Keratinocyte (primary cell): ENCODE results near the gene SPAG16.

Experiments
- EZH2 ChIP-seq: IDR thresholded peaks from one replicate; pipeline ENCODE4 v1.6.1; 2012; ENCODE audit warnings: inconsistent platforms, mild to moderate bottlenecking, low read length, moderate library complexity
- TF ChIP-seq, protein P1 (sequence below), 3 experiments: IDR thresholded peaks in 1 of 3; conservative IDR thresholded peaks in 1 of 3; optimal IDR thresholded peaks in 1 of 3; 2 replicates in 2 of 3; 3 replicates in 1 of 3; pipeline versions ENCODE3 to v1.5.1; 2011; ENCODE audit warnings: low read length in 3 of 3, mild to moderate bottlenecking in 3 of 3, moderate library complexity in 2 of 3, control low read depth in 1 of 3, inconsistent platforms in 1 of 3; ENCODE audit not compliant: insufficient read depth in 2 of 3; ENCODE audit errors: extremely low read depth in 1 of 3

- TF ChIP-seq, protein P1, sequence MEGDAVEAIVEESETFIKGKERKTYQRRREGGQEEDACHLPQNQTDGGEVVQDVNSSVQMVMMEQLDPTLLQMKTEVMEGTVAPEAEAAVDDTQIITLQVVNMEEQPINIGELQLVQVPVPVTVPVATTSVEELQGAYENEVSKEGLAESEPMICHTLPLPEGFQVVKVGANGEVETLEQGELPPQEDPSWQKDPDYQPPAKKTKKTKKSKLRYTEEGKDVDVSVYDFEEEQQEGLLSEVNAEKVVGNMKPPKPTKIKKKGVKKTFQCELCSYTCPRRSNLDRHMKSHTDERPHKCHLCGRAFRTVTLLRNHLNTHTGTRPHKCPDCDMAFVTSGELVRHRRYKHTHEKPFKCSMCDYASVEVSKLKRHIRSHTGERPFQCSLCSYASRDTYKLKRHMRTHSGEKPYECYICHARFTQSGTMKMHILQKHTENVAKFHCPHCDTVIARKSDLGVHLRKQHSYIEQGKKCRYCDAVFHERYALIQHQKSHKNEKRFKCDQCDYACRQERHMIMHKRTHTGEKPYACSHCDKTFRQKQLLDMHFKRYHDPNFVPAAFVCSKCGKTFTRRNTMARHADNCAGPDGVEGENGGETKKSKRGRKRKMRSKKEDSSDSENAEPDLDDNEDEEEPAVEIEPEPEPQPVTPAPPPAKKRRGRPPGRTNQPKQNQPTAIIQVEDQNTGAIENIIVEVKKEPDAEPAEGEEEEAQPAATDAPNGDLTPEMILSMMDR (optimal IDR thresholded peaks at IDR 0.05 in 1 of 3, IDR thresholded peaks at IDR 0.05 in 1 of 3, conservative IDR thresholded peaks at IDR 0.05 in 1 of 3; ENCODE audit: extremely low read depth in 1 of 3, insufficient read depth in 2 of 3, low read length in 3 of 3): no peak
- no peak for TF ChIP-seq EZH2
Observed at GRCh38 chr2:213920014-213920413, 635.8 kb downstream of the SPAG16 start.
